Nephron progenitor cell (in vitro differentiated cells): Measurements from ENCODE around the gene CFAP299.

Source experiments
- DNase-seq: peaks from one replicate; pipeline ENCODE4 v3.0.0; 2021
- H3K27ac Mint-ChIP-seq: 2 replicates; pipeline ENCODE4 v1.8.0; 2021; ENCODE audit warnings: mild to moderate bottlenecking, moderate library complexity, mixed read lengths
- H3K27me3 Mint-ChIP-seq: 2 replicates; pipeline ENCODE4 v1.8.0; 2021; ENCODE audit warnings: mild to moderate bottlenecking, low read depth, mixed read lengths; ENCODE audit not compliant: poor library complexity
- H3K36me3 Mint-ChIP-seq: 2 replicates; pipeline ENCODE4 v1.8.0; 2021; ENCODE audit warnings: low read depth, mixed read lengths
- H3K4me1 Mint-ChIP-seq: 2 replicates; pipeline ENCODE4 v1.8.0; 2021; ENCODE audit warnings: mixed read lengths
- H3K4me3 Mint-ChIP-seq: 2 replicates; pipeline ENCODE4 v1.8.0; 2021; ENCODE audit warnings: mild to moderate bottlenecking, moderate library complexity, mixed read lengths
- H3K9me3 Mint-ChIP-seq: 2 replicates; pipeline ENCODE4 v1.8.0; 2021; ENCODE audit warnings: mild to moderate bottlenecking, moderate library complexity, mixed read lengths
- CTCF ChIP-seq: fragments of 200-600 bp; sonication (generic); IDR thresholded peaks from 2 replicates; pipeline ENCODE4 v1.5.0; 2021; ENCODE audit warnings: antibody characterized with exemption

CFAP299 gene

GRCh38 chr4:80370635-80371034 lies 35.1 kb downstream of the CFAP299 start:
- no peak for TF ChIP-seq CTCF
- DNase-seq, result no peak
- Mint-ChIP-seq H3K9me3 (peaks cover 32% of the 10 kb centered on the region), H3K4me3 (no peak overlapping the region), H3K27me3 (no peaks in the 10 kb centered on the region), H3K36me3 (peaks cover 8% of the 10 kb centered on the region), H3K27ac (no peak overlapping the region), H3K4me1 (no peaks in the 10 kb centered on the region)

GRCh38 chr4:80371046-80371445 lies 35.5 kb downstream of the CFAP299 start:
- no peaks in the 10 kb centered on the region for H3K4me1 Mint-ChIP-seq
- no peak for DNase-seq
- H3K27ac Mint-ChIP-seq, result no peak overlapping the region
- TF ChIP-seq CTCF, result no peak
- H3K4me3 Mint-ChIP-seq, result no peak overlapping the region
- H3K36me3 Mint-ChIP-seq, result peaks cover 8% of the 10 kb centered on the region
- H3K27me3 Mint-ChIP-seq, result no peaks in the 10 kb centered on the region
- peaks cover 32% of the 10 kb centered on the region for H3K9me3 Mint-ChIP-seq

DNA sequence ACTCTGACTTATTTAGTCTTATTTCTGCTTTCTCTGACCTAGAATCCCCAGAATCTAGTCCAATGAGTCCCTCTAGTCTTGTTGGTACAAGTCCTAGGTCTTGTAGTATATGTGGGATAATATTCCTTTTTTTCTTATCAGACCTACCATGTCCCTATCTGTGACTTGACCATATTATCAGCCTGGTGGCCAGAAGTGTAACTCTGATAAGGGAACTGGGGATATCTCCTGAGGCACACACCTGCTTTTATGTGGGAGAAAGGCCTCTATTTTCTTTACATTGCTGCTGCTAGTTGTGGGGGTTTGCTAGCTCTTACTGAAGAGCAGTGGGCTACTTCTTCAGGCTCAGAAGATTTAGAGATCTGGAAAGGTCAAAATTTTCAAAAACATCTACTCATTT lies 38.6 kb downstream of the CFAP299 start:
- TF ChIP-seq CTCF, result no peak
- no peaks in the 10 kb centered on the region for H3K4me1 Mint-ChIP-seq
- H3K27ac Mint-ChIP-seq, result no peak overlapping the region

GRCh38 chr4:80382090-80382832 lies 46.7 kb downstream of the CFAP299 start:
- Mint-ChIP-seq H3K36me3 (no peaks in the 10 kb centered on the region), H3K9me3 (peaks cover 22% of the 10 kb centered on the region), H3K27ac (no peak overlapping the region), H3K27me3 (no peaks in the 10 kb centered on the region), H3K4me3 (no peak overlapping the region), H3K4me1 (no peaks in the 10 kb centered on the region)
- no peak for DNase-seq
- no peak for TF ChIP-seq CTCF

More for the DNA sequence above, 38.6 kb downstream of the CFAP299 start:
- no peak overlapping the region for H3K4me3 Mint-ChIP-seq
- no peaks in the 10 kb centered on the region for H3K27me3 Mint-ChIP-seq
- peaks cover 8% of the 10 kb centered on the region for H3K36me3 Mint-ChIP-seq
- peaks cover 31% of the 10 kb centered on the region for H3K9me3 Mint-ChIP-seq
- no peak for DNase-seq

GRCh38 chr4:80385397-80386280 lies 50.1 kb downstream of the CFAP299 start:
- Mint-ChIP-seq H3K9me3 (peaks cover 25% of the 10 kb centered on the region), H3K4me3 (no peak overlapping the region), H3K27ac (no peak overlapping the region), H3K4me1 (no peaks in the 10 kb centered on the region), H3K27me3 (no peaks in the 10 kb centered on the region), H3K36me3 (no peaks in the 10 kb centered on the region)
- no peak for DNase-seq
- TF ChIP-seq CTCF, result no peak
